Breast epithelium (tissue), 3 donors: ENCODE results near the gene TMPRSS13.

Source experiments
- CTCF ChIP-seq, 3 donors: fragments of 450-650 bp; IDR thresholded peaks; one replicate each; pipeline ENCODE4 v1.5.1; 2016 to 2017; ENCODE audit warnings: antibody characterized with exemption in 3 of 3, mild to moderate bottlenecking in 3 of 3, moderate library complexity in 3 of 3
- POLR2A ChIP-seq: fragments of 450-650 bp; IDR thresholded peaks from one replicate; pipeline ENCODE4 v1.6.1; 2016; ENCODE audit warnings: antibody characterized with exemption, mild to moderate bottlenecking, moderate library complexity

GRCh38 chr11:117972629-117973502 is 43.7 kb upstream of the TMPRSS13 start:
- TF ChIP-seq CTCF (IDR thresholded peaks at IDR 0.05), result no peak
- no peak for TF ChIP-seq POLR2A
